ENCODE data around the gene CNTN4.

CNTN4 gene

DNA sequence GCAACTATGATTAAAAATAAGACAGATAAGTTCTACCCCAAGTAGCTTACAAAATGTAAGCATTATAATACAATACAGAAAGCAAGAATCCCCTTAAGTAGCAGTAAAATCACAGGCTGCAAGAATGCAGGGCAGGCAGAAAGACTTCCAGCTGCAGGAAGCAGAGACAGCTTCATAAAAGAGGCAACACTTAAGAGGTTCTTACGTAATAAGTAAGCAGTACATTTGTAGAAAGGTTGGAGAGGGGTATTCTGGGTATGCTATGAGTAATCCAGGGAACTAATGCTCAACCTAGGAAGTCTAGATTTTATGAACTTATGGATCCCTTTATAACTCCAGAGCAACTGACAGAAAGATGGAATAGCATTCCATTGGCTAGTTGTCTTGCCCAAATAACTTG is 859.9 kb downstream of the CNTN4 start:
- no peak for DNase-seq
- no peaks in the 10 kb centered on the region for H3K27me3 Mint-ChIP-seq (ENCODE audit: low read depth, poor library complexity)
- TF ChIP-seq, protein P1, sequence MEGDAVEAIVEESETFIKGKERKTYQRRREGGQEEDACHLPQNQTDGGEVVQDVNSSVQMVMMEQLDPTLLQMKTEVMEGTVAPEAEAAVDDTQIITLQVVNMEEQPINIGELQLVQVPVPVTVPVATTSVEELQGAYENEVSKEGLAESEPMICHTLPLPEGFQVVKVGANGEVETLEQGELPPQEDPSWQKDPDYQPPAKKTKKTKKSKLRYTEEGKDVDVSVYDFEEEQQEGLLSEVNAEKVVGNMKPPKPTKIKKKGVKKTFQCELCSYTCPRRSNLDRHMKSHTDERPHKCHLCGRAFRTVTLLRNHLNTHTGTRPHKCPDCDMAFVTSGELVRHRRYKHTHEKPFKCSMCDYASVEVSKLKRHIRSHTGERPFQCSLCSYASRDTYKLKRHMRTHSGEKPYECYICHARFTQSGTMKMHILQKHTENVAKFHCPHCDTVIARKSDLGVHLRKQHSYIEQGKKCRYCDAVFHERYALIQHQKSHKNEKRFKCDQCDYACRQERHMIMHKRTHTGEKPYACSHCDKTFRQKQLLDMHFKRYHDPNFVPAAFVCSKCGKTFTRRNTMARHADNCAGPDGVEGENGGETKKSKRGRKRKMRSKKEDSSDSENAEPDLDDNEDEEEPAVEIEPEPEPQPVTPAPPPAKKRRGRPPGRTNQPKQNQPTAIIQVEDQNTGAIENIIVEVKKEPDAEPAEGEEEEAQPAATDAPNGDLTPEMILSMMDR (IDR thresholded peaks at IDR 0.05) = no peak
- no peak overlapping the region for H3K4me3 Mint-ChIP-seq
- H3K36me3 Mint-ChIP-seq (ENCODE audit: low read depth) = no peaks in the 10 kb centered on the region
- H3K9me3 Mint-ChIP-seq = no peaks in the 10 kb centered on the region
- H3K27ac Mint-ChIP-seq = no peak overlapping the region
- no peaks in the 10 kb centered on the region for H3K4me1 Mint-ChIP-seq

DNA sequence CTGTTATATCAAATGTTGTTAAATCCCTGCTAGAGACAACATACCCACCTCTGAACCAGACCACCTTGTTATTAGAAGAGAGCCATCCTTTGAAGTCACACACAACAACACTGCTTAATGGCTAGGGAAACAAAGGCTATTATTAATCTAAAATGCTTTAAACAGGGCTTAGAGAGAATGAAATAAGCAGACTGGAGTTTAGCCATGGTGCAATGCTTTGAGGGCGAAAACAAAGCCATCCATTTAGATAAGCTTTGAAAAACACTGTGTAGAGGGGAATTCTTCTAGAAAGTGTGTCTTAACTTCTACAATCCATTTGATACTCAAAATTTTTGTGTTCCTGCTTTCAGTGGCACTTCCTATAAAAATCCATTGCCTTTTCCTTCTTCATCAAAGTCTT is 862.9 kb downstream of the CNTN4 start:
- Mint-ChIP-seq H3K4me1 (no peaks in the 10 kb centered on the region), H3K36me3 (ENCODE audit: low read depth) (no peaks in the 10 kb centered on the region), H3K27ac (no peak overlapping the region), H3K4me3 (no peak overlapping the region), H3K9me3 (no peaks in the 10 kb centered on the region), H3K27me3 (ENCODE audit: low read depth, poor library complexity) (no peaks in the 10 kb centered on the region)
- no peak for DNase-seq
- TF ChIP-seq, protein P1 (IDR thresholded peaks at IDR 0.05) = no peak

DNA sequence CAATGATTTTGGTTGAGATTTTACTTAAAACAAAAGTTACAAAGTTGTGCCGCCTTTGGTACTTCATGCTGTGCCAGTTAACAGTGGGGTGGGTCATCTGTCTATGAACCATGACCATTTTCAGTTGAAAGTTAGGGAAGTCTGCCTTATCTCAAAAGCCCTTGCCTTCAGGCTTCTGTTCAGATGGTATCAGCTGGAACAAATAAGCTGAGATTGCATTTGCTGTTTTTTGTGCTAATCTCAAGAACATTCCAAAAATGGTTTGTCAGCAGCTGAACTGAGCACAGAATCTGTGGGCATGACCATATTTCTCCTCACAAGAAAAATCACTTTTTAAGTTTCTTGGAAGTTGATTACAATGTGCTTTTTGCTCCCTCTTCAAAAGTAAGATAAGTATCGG is 869.2 kb downstream of the CNTN4 start:
- no peaks in the 10 kb centered on the region for H3K4me1 Mint-ChIP-seq
- peaks cover 3% of the 10 kb centered on the region for H3K27me3 Mint-ChIP-seq (ENCODE audit: low read depth, poor library complexity)
- no peaks in the 10 kb centered on the region for H3K9me3 Mint-ChIP-seq
- no peak overlapping the region for H3K27ac Mint-ChIP-seq
- no peak for DNase-seq
- H3K4me3 Mint-ChIP-seq = no peak overlapping the region
- TF ChIP-seq, protein P1 (IDR thresholded peaks at IDR 0.05) = no peak
- no peaks in the 10 kb centered on the region for H3K36me3 Mint-ChIP-seq (ENCODE audit: low read depth)

DNA sequence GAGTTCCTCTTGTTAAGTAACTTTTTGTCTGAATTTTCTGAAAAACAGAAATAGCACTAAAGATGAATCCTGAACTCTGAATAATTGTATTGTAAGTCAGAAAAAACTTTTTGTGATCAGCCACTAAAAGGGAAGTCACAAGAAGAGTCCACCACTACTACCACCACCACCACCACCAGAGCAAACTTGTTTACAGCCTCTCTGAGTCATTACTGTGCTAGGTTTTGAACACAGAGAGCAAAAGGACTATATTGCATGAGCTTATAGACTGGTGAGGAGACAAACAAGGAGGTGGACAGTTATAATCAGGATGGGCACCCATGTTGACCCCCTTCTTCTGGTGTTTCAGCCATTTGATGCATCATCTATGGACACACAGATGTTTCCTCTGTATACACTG is 869.8 kb downstream of the CNTN4 start:
- H3K9me3 Mint-ChIP-seq = no peaks in the 10 kb centered on the region
- H3K27ac Mint-ChIP-seq = no peak overlapping the region
- TF ChIP-seq, protein P1 (IDR thresholded peaks at IDR 0.05) = no peak
- peaks cover 3% of the 10 kb centered on the region for H3K27me3 Mint-ChIP-seq (ENCODE audit: low read depth, poor library complexity)
- no peak for DNase-seq
- no peak overlapping the region for H3K4me3 Mint-ChIP-seq
- no peaks in the 10 kb centered on the region for H3K36me3 Mint-ChIP-seq (ENCODE audit: low read depth)
- no peaks in the 10 kb centered on the region for H3K4me1 Mint-ChIP-seq

DNA sequence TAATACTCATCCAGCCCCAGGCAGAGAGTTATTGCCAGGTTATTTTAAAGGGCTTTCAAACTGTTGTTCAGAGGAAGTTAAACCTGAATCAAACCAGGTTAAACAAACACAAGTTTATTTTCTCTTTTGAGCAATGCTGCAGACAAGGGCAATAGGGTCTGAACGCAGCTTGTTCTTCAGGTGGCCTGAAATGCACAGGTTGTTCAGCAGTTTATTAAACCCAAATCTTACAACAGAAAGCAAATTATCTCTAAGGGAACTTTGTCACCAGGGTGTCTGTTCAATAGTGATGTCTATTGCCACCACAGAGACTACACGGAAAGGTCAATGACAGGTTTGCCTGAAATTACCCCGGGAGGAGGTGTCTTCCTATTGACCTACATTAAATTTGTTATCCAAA is 877.5 kb downstream of the CNTN4 start:
- no peak overlapping the region for H3K4me3 Mint-ChIP-seq
- H3K4me1 Mint-ChIP-seq = peaks cover 45% of the 10 kb centered on the region
- H3K27me3 Mint-ChIP-seq (ENCODE audit: low read depth, poor library complexity) = peaks cover 3% of the 10 kb centered on the region
- DNase-seq = no peak
- no peaks in the 10 kb centered on the region for H3K9me3 Mint-ChIP-seq
- H3K36me3 Mint-ChIP-seq (ENCODE audit: low read depth) = no peaks in the 10 kb centered on the region
- TF ChIP-seq, protein P1 (IDR thresholded peaks at IDR 0.05) = no peak
- H3K27ac Mint-ChIP-seq = no peak overlapping the region

DNA sequence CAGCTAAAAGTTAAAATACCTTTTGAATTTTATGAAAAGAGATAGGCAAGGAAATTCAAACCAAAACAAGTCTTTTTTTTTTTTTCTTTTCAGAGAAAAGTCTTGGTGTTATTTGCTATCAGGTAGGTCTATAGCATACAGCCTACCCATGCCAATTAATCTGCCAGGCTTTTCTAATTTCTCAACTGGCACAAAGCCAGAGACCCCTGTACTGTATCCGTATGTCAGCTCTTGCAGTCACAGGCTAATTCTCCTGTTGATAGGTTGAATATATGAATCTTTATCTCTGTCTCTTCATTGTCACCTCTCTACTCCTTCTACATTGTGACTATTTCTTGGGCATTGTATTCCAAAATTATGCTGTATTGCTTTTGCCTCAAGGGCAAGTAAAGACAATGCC is 878.1 kb downstream of the CNTN4 start:
- Mint-ChIP-seq H3K4me3 (no peak overlapping the region), H3K27me3 (ENCODE audit: low read depth, poor library complexity) (peaks cover 3% of the 10 kb centered on the region), H3K27ac (no peak overlapping the region), H3K4me1 (peaks cover 45% of the 10 kb centered on the region), H3K9me3 (no peaks in the 10 kb centered on the region), H3K36me3 (ENCODE audit: low read depth) (no peaks in the 10 kb centered on the region)
- TF ChIP-seq, protein P1 (IDR thresholded peaks at IDR 0.05) = no peak
- DNase-seq = no peak

Data from nephron progenitor cell (in vitro differentiated cells).